GM23338 (cell line): Measurements from ENCODE around the gene NSG2. TPM values are rescaled to one million over a fixed set of nuclear protein-coding genes. Genes with fewer than 3 reads are reported as not detected.

ENCODE experiments used
- ATAC-seq: fragments of 200-7000 bp; cut with Tn5 transposase; 3 replicates; pipeline ENCODE4 v1.9.1; 2020
- DNase-seq: peaks from one replicate; pipeline ENCODE4 v3.0.0-alpha.2; 2015; ENCODE audit warnings: low spot score
- H2AFZ ChIP-seq: fragments of 200-600 bp; sonication (generic); 2 replicates; pipeline ENCODE4 v1.8.0; 2016; ENCODE audit warnings: antibody characterized with exemption, mild to moderate bottlenecking, moderate library complexity
- H3F3A ChIP-seq: fragments of 200-600 bp; sonication (generic); replicated peaks from 2 replicates; pipeline ENCODE4 v1.8.0; 2017; ENCODE audit warnings: antibody characterized with exemption, mixed run types, low read depth
- H3K27ac ChIP-seq: fragments of 200-600 bp; sonication (generic); 2 replicates; pipeline ENCODE4 v1.6.1; 2016; ENCODE audit warnings: low read depth
- H3K27me3 ChIP-seq: fragments of 200-600 bp; sonication (generic); 2 replicates; pipeline ENCODE4 v1.8.0; 2016; ENCODE audit warnings: mild to moderate bottlenecking, mixed run types, moderate library complexity; ENCODE audit not compliant: insufficient read depth
- H3K36me3 ChIP-seq: fragments of 200-600 bp; sonication (generic); 2 replicates; pipeline ENCODE4 v1.8.0; 2016; ENCODE audit warnings: mild to moderate bottlenecking; ENCODE audit not compliant: insufficient read depth
- H3K4me1 ChIP-seq: fragments of 200-600 bp; sonication (generic); 2 replicates; pipeline ENCODE4 v1.8.0; 2016; ENCODE audit warnings: mild to moderate bottlenecking, moderate library complexity; ENCODE audit not compliant: insufficient read depth
- H3K4me2 ChIP-seq: fragments of 200-600 bp; sonication (generic); 2 replicates; pipeline ENCODE4 v1.7.1; 2017; ENCODE audit warnings: mixed run types
- H3K4me3 ChIP-seq: fragments of 200-600 bp; sonication (generic); 2 replicates; pipeline ENCODE4 v1.6.1; 2016; ENCODE audit warnings: mixed run types
- H3K79me2 ChIP-seq: fragments of 200-600 bp; sonication (generic); replicated peaks from 2 replicates; pipeline ENCODE4 v1.8.0; 2017; ENCODE audit warnings: mild to moderate bottlenecking; ENCODE audit not compliant: insufficient read depth
- H3K9me2 ChIP-seq: fragments of 200-600 bp; sonication (generic); 2 replicates; pipeline ENCODE4 v1.8.0; 2017; ENCODE audit not compliant: insufficient read depth
- H4K20me1 ChIP-seq: fragments of 200-600 bp; sonication (generic); replicated peaks from 2 replicates; pipeline ENCODE4 v1.8.0; 2017; ENCODE audit warnings: mild to moderate bottlenecking; ENCODE audit not compliant: insufficient read depth
- H3K27ac Mint-ChIP-seq: 2 replicates; pipeline ENCODE4 v1.8.0; 2020; ENCODE audit warnings: inconsistent platforms, mild to moderate bottlenecking, moderate library complexity, mixed read lengths
- H3K27me3 Mint-ChIP-seq: 3 replicates; pipeline ENCODE4 v1.8.0; 2022; ENCODE audit warnings: low read depth, mild to moderate bottlenecking, moderate library complexity, mixed read lengths, inconsistent platforms; ENCODE audit not compliant: insufficient read depth, poor library complexity
- H3K36me3 Mint-ChIP-seq: 3 replicates; pipeline ENCODE4 v1.8.0; 2021; ENCODE audit warnings: low read depth, mild to moderate bottlenecking, inconsistent platforms, moderate library complexity, mixed read lengths
- H3K4me1 Mint-ChIP-seq: 3 replicates; pipeline ENCODE4 v1.8.0; 2020; ENCODE audit warnings: mild to moderate bottlenecking, inconsistent platforms, mixed read lengths
- H3K4me3 Mint-ChIP-seq: 3 replicates; pipeline ENCODE4 v1.8.0; 2021; ENCODE audit warnings: moderate library complexity, mild to moderate bottlenecking, inconsistent platforms, mixed read lengths
- H3K9me3 Mint-ChIP-seq: 3 replicates; pipeline ENCODE4 v1.8.0; 2020; ENCODE audit warnings: moderate library complexity, mild to moderate bottlenecking, inconsistent platforms, mixed read lengths
- CREB1 ChIP-seq: fragments of 250-450 bp; sonication (Bioruptor Pico); IDR thresholded peaks from 2 replicates; pipeline ENCODE4 v1.5.0; 2020; ENCODE audit warnings: low read depth, mild to moderate bottlenecking, moderate library complexity
- CTCF ChIP-seq, 2 experiments: fragments of 200-600 bp in 1 of 2; sonication (generic) in 1 of 2; conservative IDR thresholded peaks; 2 replicates each; pipeline versions ENCODE4 v1.5.1 to v1.6.1; 2016 to 2017; ENCODE audit warnings: antibody characterized with exemption in 2 of 2, low read depth in 2 of 2, mild to moderate bottlenecking in 2 of 2, moderate library complexity in 1 of 2
- ETS1 ChIP-seq: IDR thresholded peaks from 2 replicates; pipeline ENCODE4 v1.6.1; 2016; ENCODE audit warnings: antibody characterized with exemption
- EZH2phosphoT487 ChIP-seq: fragments of 200-600 bp; sonication (generic); IDR thresholded peaks from one replicate; pipeline ENCODE4 v1.8.1; 2018; ENCODE audit warnings: antibody characterized with exemption; ENCODE audit not compliant: unreplicated experiment
- JUNB ChIP-seq: IDR thresholded peaks from one replicate; pipeline ENCODE4 v1.6.1; 2016; ENCODE audit warnings: antibody characterized with exemption; ENCODE audit not compliant: unreplicated experiment
- NANOG ChIP-seq: IDR thresholded peaks from 2 replicates; pipeline ENCODE4 v1.6.1; 2016; ENCODE audit warnings: antibody characterized with exemption, borderline replicate concordance
- POLR2AphosphoS5 ChIP-seq: IDR thresholded peaks from 2 replicates; pipeline ENCODE4 v1.6.1; 2016; ENCODE audit warnings: antibody characterized with exemption, low read depth
- REST ChIP-seq: IDR thresholded peaks from one replicate; pipeline ENCODE4 v1.6.1; 2018; ENCODE audit warnings: antibody characterized with exemption; ENCODE audit not compliant: unreplicated experiment
- STAT1 ChIP-seq: IDR thresholded peaks from one replicate; pipeline ENCODE4 v1.6.1; 2016; ENCODE audit warnings: antibody characterized with exemption; ENCODE audit not compliant: unreplicated experiment
- ZNF114 ChIP-seq: fragments of 250-450 bp; sonication (Bioruptor Pico); IDR thresholded peaks from 2 replicates; pipeline ENCODE4 v1.5.0; 2020; ENCODE audit warnings: mild to moderate bottlenecking, moderate library complexity
- ZNF331 ChIP-seq: fragments of 250-450 bp; sonication (Bioruptor Pico); IDR thresholded peaks from 2 replicates; pipeline ENCODE4 v1.5.0; 2020; ENCODE audit warnings: low read depth, mild to moderate bottlenecking, moderate library complexity
- polyA plus RNA-seq: library from polyadenylated mRNA; unstranded; fragments of >200 nt; fragmentation: Nextera tagmentation; extraction: Ambion mirVana; gene quantifications from 2 replicates; pipeline ENCODE4 v1.2.1, GENCODE V29; 2016
- total RNA-seq: library from RNA; depleted of rRNA; stranded (reverse); fragments of >200 nt; shearing (Covaris generic); gene quantifications from 2 replicates; pipeline ENCODE4 v1.2.3, GENCODE V29; 2014

NSG2 gene
- total and polyA plus RNA-seq, 2 experiments from 2014 or later, result 0.16 TPM; not detected in 1

DNA sequence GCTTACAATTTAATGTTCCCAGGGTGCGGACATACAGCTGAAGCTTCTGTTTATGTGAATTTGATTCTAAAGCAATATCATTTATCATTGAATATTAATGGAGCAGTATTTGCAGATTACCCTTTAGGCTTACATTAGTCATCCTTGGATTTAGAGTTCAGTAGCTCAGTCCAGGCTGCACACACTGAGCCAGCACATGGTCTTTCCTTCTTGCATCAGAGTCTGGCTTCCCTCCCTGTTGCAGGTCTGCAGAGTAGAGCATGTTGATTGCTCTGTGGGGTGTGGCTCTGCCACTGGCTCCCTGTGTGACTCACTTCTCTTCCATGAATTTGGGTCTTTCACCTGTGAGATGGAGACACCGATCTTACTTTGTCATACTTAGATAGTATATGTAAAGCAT lies 36.8 kb downstream of the NSG2 start:
- Histone ChIP-seq H2AFZ (no peak overlapping the region), H3K4me3 (no peak overlapping the region), H3K9me2 (no peaks in the 10 kb centered on the region), H3K79me2 (no peaks in the 10 kb centered on the region), H3F3A (no peaks in the 10 kb centered on the region), H3K4me2 (no peak overlapping the region), H3K27me3 (no peaks in the 10 kb centered on the region), H3K27ac (no peak overlapping the region), H4K20me1 (no peaks in the 10 kb centered on the region), H3K4me1 (no peaks in the 10 kb centered on the region), H3K36me3 (no peaks in the 10 kb centered on the region)
- Mint-ChIP-seq H3K4me3 (no peak overlapping the region), H3K4me1 (no peaks in the 10 kb centered on the region), H3K27me3 (peaks cover 3% of the 10 kb centered on the region), H3K36me3 (no peaks in the 10 kb centered on the region), H3K9me3 (no peaks in the 10 kb centered on the region; the same call in 2 of the 3 replicates), H3K27ac (no peak overlapping the region)
- no peak for DNase-seq
- no peak for TF ChIP-seq CTCF (conservative IDR thresholded peaks at IDR 0.05; ENCODE audit: low read depth in 2 of 2)
- TF ChIP-seq REST, result no peak
- TF ChIP-seq EZH2phosphoT487, result no peak
- TF ChIP-seq ZNF331 (CRISPR knock-in tag), result no peak
- TF ChIP-seq CREB1 (CRISPR knock-in tag), result no peak
- TF ChIP-seq STAT1, result no peak
- no peak for TF ChIP-seq NANOG
- no peak for TF ChIP-seq ETS1
- TF ChIP-seq ZNF114 (CRISPR knock-in tag), result no peak
- no peak for TF ChIP-seq POLR2AphosphoS5
- no peak for TF ChIP-seq JUNB
- no peak for ATAC-seq
